GM12801 (cell line): Measurements from ENCODE around the gene IRGQ.

Experiments
- CTCF ChIP-seq: IDR thresholded peaks from one replicate; pipeline ENCODE4 v1.5.1; 2011; ENCODE audit warnings: control low read depth; ENCODE audit not compliant: insufficient read length; ENCODE audit errors: extremely low read depth

IRGQ gene

GRCh38 chr19:43594081-43594697 lies 1.7 kb downstream of the IRGQ start:
- TF ChIP-seq CTCF = no peak

- no peak for TF ChIP-seq CTCF
Observed at GRCh38 chr19:43592800-43593350, 3.1 kb downstream of the IRGQ start.

GRCh38 chr19:43591904-43592772 lies 3.8 kb downstream of the IRGQ start:
- no peak for TF ChIP-seq CTCF

- TF ChIP-seq CTCF = no peak
Observed at GRCh38 chr19:43589678-43590077, 6.3 kb downstream of the IRGQ start.

- TF ChIP-seq CTCF = no peak
Observed at GRCh38 chr19:43589277-43589676, 6.7 kb downstream of the IRGQ start.

- TF ChIP-seq CTCF = no peak
Observed at GRCh38 chr19:43586346-43586745, 9.6 kb downstream of the IRGQ start.

GRCh38 chr19:43584484-43584883 lies 11.4 kb downstream of the IRGQ start:
- no peak for TF ChIP-seq CTCF
